ENCODE results near the gene NDC80. TPM values are rescaled to one million over a fixed set of nuclear protein-coding genes. Genes with fewer than 3 reads are reported as not detected.

The NDC80 gene
- total RNA-seq, 4 donors from 2014 or later, result 1.1 to 2.7 (median 2.5) TPM

Other genes with a start within 250 kb of the NDC80 start
- gene METTL4, start 52 bp upstream of the NDC80 start, total RNA-seq, result 10 to 100 TPM in 1 of 4 donors, 1 to 10 TPM in 3; 3.3 to 10.5 (median 4.9) TPM
- gene SMCHD1, start 84.2 kb downstream of the NDC80 start, total RNA-seq, result 100 to 1,000 TPM in 1 of 4 donors, 10 to 100 TPM in 3; 35.5 to 126 (median 41.3) TPM

All from suprapubic skin (tissue), 4 donors.